KMS-11 (cell line): ENCODE results near the gene EML4.

Experiments
- H2AFZ ChIP-seq: fragments of 200-600 bp; sonication (generic); 2 replicates; pipeline ENCODE4 v1.6.1; 2016; ENCODE audit warnings: antibody characterized with exemption, mixed run types, low read depth
- H3K27ac ChIP-seq: fragments of 200-600 bp; sonication (generic); 2 replicates; pipeline ENCODE4 v1.6.1; 2016; ENCODE audit warnings: mild to moderate bottlenecking, mixed run types
- H3K27me3 ChIP-seq: fragments of 200-600 bp; sonication (generic); 2 replicates; pipeline ENCODE4 v1.6.1; 2017; ENCODE audit warnings: mild to moderate bottlenecking, low read depth, mixed run types, moderate library complexity; ENCODE audit not compliant: insufficient read depth
- H3K36me3 ChIP-seq: fragments of 200-600 bp; sonication (generic); 2 replicates; pipeline ENCODE4 v1.6.1; 2017; ENCODE audit warnings: mild to moderate bottlenecking, mixed run types; ENCODE audit not compliant: insufficient read depth
- H3K4me1 ChIP-seq: fragments of 200-600 bp; sonication (generic); 2 replicates; pipeline ENCODE4 v1.6.1; 2016; ENCODE audit warnings: mild to moderate bottlenecking, low read depth, mixed run types; ENCODE audit not compliant: poor library complexity, severe bottlenecking
- H3K4me2 ChIP-seq: fragments of 200-600 bp; sonication (generic); 2 replicates; pipeline ENCODE4 v1.7.0; 2016; ENCODE audit warnings: mild to moderate bottlenecking, mixed run types
- H3K4me3 ChIP-seq: fragments of 200-600 bp; sonication (generic); IDR thresholded peaks from 2 replicates; pipeline ENCODE4 v1.6.1; 2017; ENCODE audit warnings: low read depth, low read length, mixed read lengths; ENCODE audit not compliant: insufficient read depth
- H3K79me2 ChIP-seq: fragments of 200-600 bp; sonication (generic); 2 replicates; pipeline ENCODE4 v1.6.1; 2016; ENCODE audit warnings: low read depth, mixed run types; ENCODE audit not compliant: insufficient read depth
- H3K9ac ChIP-seq: fragments of 200-600 bp; sonication (generic); 2 replicates; pipeline ENCODE4 v1.6.1; 2016; ENCODE audit warnings: mild to moderate bottlenecking, mixed run types
- H4K20me1 ChIP-seq: fragments of 200-600 bp; sonication (generic); 2 replicates; pipeline ENCODE4 v1.6.1; 2016; ENCODE audit warnings: mild to moderate bottlenecking, mixed run types; ENCODE audit not compliant: insufficient read depth
- TF ChIP-seq, protein P1 (sequence below): fragments of 200-600 bp; sonication (generic); conservative IDR thresholded peaks from 2 replicates; pipeline ENCODE4 v1.6.1; 2017; ENCODE audit warnings: low read depth, mild to moderate bottlenecking, antibody characterized with exemption, low read length, moderate library complexity, mixed read lengths

Gene EML4

DNA sequence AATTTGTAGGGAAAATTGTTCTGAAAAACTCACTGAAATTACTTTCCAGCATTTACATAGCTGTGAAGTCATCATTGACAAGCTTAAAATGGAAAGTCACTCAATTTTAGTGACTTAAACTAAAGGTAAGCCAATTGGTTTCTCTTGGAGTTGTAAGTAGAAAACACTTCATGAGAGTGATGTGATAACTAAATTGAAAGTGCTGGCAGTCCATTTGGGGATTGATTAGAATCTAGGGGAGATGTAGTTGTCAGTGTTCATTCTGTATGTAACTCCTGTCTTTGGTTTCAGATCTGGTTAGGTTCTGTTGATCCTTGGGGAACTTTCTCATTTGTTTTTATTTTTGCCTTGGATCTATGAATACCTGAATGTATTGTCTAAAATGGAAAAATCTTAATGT, 138.0 kb downstream of the EML4 start:
- TF ChIP-seq, protein P1, sequence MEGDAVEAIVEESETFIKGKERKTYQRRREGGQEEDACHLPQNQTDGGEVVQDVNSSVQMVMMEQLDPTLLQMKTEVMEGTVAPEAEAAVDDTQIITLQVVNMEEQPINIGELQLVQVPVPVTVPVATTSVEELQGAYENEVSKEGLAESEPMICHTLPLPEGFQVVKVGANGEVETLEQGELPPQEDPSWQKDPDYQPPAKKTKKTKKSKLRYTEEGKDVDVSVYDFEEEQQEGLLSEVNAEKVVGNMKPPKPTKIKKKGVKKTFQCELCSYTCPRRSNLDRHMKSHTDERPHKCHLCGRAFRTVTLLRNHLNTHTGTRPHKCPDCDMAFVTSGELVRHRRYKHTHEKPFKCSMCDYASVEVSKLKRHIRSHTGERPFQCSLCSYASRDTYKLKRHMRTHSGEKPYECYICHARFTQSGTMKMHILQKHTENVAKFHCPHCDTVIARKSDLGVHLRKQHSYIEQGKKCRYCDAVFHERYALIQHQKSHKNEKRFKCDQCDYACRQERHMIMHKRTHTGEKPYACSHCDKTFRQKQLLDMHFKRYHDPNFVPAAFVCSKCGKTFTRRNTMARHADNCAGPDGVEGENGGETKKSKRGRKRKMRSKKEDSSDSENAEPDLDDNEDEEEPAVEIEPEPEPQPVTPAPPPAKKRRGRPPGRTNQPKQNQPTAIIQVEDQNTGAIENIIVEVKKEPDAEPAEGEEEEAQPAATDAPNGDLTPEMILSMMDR: no peak
- Histone ChIP-seq H3K9ac (no peak overlapping the region), H3K79me2 (no peaks in the 10 kb centered on the region), H3K4me1 (no peaks in the 10 kb centered on the region), H2AFZ (no peak overlapping the region), H3K36me3 (peaks cover 17% of the 10 kb centered on the region; the same call in 1 of the 2 replicates), H3K4me3 (no peak overlapping the region), H4K20me1 (no peaks in the 10 kb centered on the region), H3K27ac (no peak overlapping the region), H3K27me3 (no peaks in the 10 kb centered on the region), H3K4me2 (no peak overlapping the region)

DNA sequence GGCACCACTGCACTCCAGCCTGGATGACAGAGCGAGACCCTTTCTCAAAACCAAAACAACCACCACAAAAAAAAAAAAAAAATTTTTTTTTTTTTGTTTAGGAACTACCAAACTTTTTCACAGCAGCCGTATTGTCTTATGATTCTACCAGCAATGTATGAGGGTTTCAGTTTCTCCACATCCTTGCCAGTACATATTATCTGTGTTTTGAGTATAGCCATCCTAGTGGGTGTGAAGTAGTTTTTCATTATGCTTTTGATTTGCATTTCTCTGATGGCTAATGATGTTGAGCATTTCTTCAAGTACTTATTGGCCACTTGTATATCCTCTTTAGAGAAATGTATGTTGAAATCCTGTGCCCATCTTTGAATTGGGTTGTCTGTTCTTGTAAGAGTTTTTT, 140.2 kb downstream of the EML4 start:
- H3K79me2 ChIP-seq: no peaks in the 10 kb centered on the region
- H3K9ac ChIP-seq: no peak overlapping the region
- no peaks in the 10 kb centered on the region for H3K4me1 ChIP-seq
- no peak overlapping the region for H3K4me2 ChIP-seq
- no peaks in the 10 kb centered on the region for H3K27me3 ChIP-seq
- TF ChIP-seq, protein P1: no peak
- no peaks in the 10 kb centered on the region for H4K20me1 ChIP-seq
- H2AFZ ChIP-seq: no peak overlapping the region
- no peak overlapping the region for H3K27ac ChIP-seq
- peaks cover 10% of the 10 kb centered on the region; the same call in 1 of the 2 replicates for H3K36me3 ChIP-seq
- no peak overlapping the region for H3K4me3 ChIP-seq

DNA sequence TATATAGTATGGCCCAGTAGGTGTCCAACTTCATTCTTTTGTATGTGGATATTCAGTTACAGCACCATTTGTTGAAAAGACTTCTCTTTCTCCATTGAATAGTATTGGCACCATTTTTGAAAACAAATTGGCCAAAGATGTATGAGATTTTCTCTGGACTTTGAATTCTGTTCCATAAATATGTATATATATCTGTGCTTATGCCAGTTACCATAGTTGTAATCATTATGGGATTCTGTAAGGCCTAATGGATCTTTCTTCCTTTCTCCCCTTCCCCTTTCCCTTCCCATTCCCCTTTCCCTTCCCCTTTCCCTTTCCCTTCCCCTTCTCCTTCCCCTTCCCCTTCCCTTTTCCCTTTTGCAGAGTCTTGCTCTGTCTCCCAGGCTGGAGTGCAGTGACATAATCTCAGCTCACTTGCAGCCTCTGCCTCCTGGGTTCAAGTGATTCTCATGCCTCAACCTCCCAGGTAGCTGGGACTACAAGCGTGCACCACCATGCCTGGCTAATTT, 140.9 kb downstream of the EML4 start:
- TF ChIP-seq, protein P1: no peak
- H3K27ac ChIP-seq: no peak overlapping the region

DNA sequence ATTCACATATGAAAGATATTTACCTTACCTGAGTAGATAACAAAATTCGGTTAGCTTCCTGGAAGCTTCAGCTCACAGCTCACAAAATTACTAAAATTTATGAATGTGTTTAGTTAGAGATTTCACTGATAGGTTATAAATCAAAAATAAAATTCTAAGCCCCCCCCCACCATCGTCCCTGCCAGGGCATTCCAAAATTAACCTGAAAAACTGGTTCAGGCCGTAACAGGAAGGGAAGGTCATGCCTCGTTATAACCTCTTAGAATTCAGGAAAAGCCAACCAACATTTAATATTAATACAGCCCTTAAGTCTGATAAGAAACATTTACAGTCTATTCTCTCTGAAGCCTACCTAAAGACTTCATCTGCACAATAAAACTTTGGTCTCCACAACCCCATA, 143.0 kb downstream of the EML4 start:
- TF ChIP-seq, protein P1: no peak
- no peaks in the 10 kb centered on the region for H3K27me3 ChIP-seq
- no peak overlapping the region for H3K27ac ChIP-seq
- no peaks in the 10 kb centered on the region for H3K79me2 ChIP-seq
- H3K4me2 ChIP-seq: no peak overlapping the region
- no peak overlapping the region for H3K4me3 ChIP-seq
- no peaks in the 10 kb centered on the region for H4K20me1 ChIP-seq
- H3K9ac ChIP-seq: no peak overlapping the region
- H2AFZ ChIP-seq: no peak overlapping the region
- H3K36me3 ChIP-seq: no peaks in the 10 kb centered on the region
- no peaks in the 10 kb centered on the region for H3K4me1 ChIP-seq

More for the DNA sequence above, 140.9 kb downstream of the EML4 start:
- no peak overlapping the region for H2AFZ ChIP-seq
- H3K36me3 ChIP-seq: peaks cover 7% of the 10 kb centered on the region; the same call in 1 of the 2 replicates
- no peaks in the 10 kb centered on the region for H3K79me2 ChIP-seq
- no peaks in the 10 kb centered on the region for H4K20me1 ChIP-seq
- no peak overlapping the region for H3K4me2 ChIP-seq
- H3K9ac ChIP-seq: no peak overlapping the region
- no peaks in the 10 kb centered on the region for H3K27me3 ChIP-seq
- no peaks in the 10 kb centered on the region for H3K4me1 ChIP-seq
- no peak overlapping the region for H3K4me3 ChIP-seq
